Endodermal cell (in vitro differentiated cells): ENCODE results near the gene CD74. TPM values are rescaled to one million over a fixed set of nuclear protein-coding genes. Genes with fewer than 3 reads are reported as not detected.

ENCODE experiments used
- DNase-seq: peaks from one replicate; pipeline ENCODE4 v3.0.0-alpha.2; 2017
- H3K27ac ChIP-seq: 2 replicates; pipeline ENCODE4 v1.5.1; 2013; ENCODE audit warnings: mild to moderate bottlenecking, low read depth, low read length, moderate library complexity
- H3K27me3 ChIP-seq: 2 replicates; pipeline ENCODE4 v1.6.1; 2013; ENCODE audit warnings: mild to moderate bottlenecking, low read length, moderate library complexity; ENCODE audit not compliant: insufficient read depth, control insufficient read depth, poor library complexity, severe bottlenecking
- H3K36me3 ChIP-seq: 2 replicates; pipeline ENCODE4 v1.7.0; 2013; ENCODE audit warnings: mild to moderate bottlenecking, low read length, moderate library complexity; ENCODE audit not compliant: control insufficient read depth, insufficient read depth
- H3K4me1 ChIP-seq: one replicate; pipeline ENCODE4 v1.7.0; 2013; ENCODE audit warnings: low read length; ENCODE audit not compliant: control insufficient read depth, insufficient read depth
- H3K4me3 ChIP-seq: 2 replicates; pipeline ENCODE4 v1.5.1; 2013; ENCODE audit warnings: mild to moderate bottlenecking, low read length, moderate library complexity
- H3K9ac ChIP-seq: 2 replicates; pipeline ENCODE4 v1.6.1; 2013; ENCODE audit warnings: mild to moderate bottlenecking, low read length, moderate library complexity; ENCODE audit not compliant: poor library complexity, severe bottlenecking; ENCODE audit errors: extremely low read depth
- H3K9me3 ChIP-seq: 2 replicates; pipeline ENCODE4 v1.6.1; 2013; ENCODE audit warnings: mild to moderate bottlenecking, low read length, moderate library complexity; ENCODE audit not compliant: control insufficient read depth
- H3K27ac Mint-ChIP-seq: 2 replicates; pipeline ENCODE4 v1.8.0; 2020; ENCODE audit warnings: mixed read lengths
- H3K27me3 Mint-ChIP-seq: 2 replicates; pipeline ENCODE4 v1.8.0; 2021; ENCODE audit warnings: mild to moderate bottlenecking, mixed read lengths; ENCODE audit not compliant: insufficient read depth
- H3K36me3 Mint-ChIP-seq: 2 replicates; pipeline ENCODE4 v1.8.0; 2020; ENCODE audit warnings: low read depth, mixed read lengths
- H3K4me1 Mint-ChIP-seq: 2 replicates; pipeline ENCODE4 v1.8.0; 2020; ENCODE audit warnings: mixed read lengths
- H3K4me3 Mint-ChIP-seq: 2 replicates; pipeline ENCODE4 v1.8.0; 2020; ENCODE audit warnings: mild to moderate bottlenecking, moderate library complexity, mixed read lengths
- H3K9me3 Mint-ChIP-seq: 2 replicates; pipeline ENCODE4 v1.8.0; 2020; ENCODE audit warnings: mild to moderate bottlenecking, mixed read lengths
- WGBS, 2 experiments: methylation state at CpG; one replicate each; pipeline versions ENCODE4 v1.1.5 to v1.1.7; 2013; ENCODE audit warnings: missing lambda C conversion rate in 2 of 2, mixed read lengths in 1 of 2; ENCODE audit not compliant: insufficient coverage in 1 of 2, insufficient read length in 1 of 2; 5-methylcytosine and 5-hydroxymethylcytosine counted together
- total RNA-seq, 2 donors: library from RNA; stranded (reverse); fragmentation: NEBNext Ultra II Directional in 1 of 2; extraction: Animal tissue kit (Norgen Biotek cat#: 25700) in 1 of 2; gene quantifications; 2 replicates in 1 of 2; 3 replicates in 1 of 2; pipeline ENCODE4 v1.2.1, GENCODE V29; 2021
- TF ChIP-seq, protein P1 (sequence below): fragments of 200-600 bp; sonication (generic); conservative IDR thresholded peaks from 2 replicates; pipeline ENCODE4 v1.5.0; 2021; ENCODE audit warnings: antibody characterized with exemption, mild to moderate bottlenecking

The CD74 gene
- total RNA-seq, 2 donors from 2014 or later: 12.4 to 20.0 TPM

DNA sequence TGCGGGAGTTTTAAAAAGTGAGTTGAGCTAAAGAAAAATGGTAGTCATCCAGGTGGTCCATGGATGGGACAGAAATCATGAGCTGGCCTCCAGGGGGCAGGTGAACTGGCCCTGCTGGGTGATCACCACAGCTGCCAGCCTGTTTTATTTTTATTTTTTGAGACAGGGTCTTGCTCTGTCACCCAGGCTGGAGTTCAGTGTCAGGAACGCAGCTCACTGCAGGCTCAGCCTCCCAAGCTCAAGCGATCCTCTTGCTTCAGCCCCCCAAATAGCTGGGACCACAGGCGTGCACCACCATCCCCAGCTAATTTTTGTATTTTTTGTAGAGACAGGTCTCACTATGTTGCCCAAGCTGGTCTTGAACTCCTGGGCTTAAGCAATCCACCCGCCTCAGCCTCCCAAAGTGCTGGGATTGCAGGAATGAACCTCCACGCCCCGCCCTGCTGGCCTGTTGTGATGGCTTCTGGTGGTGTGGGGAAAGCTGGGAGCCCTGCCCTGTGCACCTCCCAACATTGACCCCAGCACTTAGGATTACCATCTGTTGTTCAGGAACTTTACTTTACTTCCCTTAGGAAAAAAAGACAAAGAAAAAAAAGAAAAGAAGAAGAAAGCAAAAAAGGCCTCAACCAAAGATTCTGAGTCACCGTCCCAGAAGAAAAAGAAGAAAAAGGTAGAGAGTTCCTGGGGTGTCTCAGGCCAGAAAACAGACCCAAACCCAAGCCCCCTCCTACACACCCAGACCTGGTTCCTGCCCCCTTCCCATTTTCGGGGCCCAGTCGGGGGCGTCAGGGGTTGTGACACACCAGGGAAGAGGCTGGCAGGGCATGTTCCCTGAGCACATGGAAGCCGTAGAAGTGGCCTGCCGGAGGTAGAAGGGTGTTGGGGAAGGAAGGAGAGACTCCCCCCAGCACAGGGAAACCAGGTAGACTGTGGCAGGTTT lies 14.7 kb downstream of the CD74 start:
- Histone ChIP-seq H3K36me3 (peaks cover 70% of the 10 kb centered on the region), H3K27ac (no peak overlapping the region), H3K9me3 (no peaks in the 10 kb centered on the region), H3K4me1 (no peaks in the 10 kb centered on the region), H3K9ac (no peak overlapping the region), H3K4me3 (no peak overlapping the region), H3K27me3 (no peaks in the 10 kb centered on the region)
- Mint-ChIP-seq H3K4me1 (no peaks in the 10 kb centered on the region), H3K4me3 (no peak overlapping the region), H3K9me3 (no peaks in the 10 kb centered on the region), H3K27me3 (no peaks in the 10 kb centered on the region), H3K36me3 (peaks cover 67% of the 10 kb centered on the region), H3K27ac (no peak overlapping the region)
- WGBS, 2 experiments: 92 to 98% methylated on average over 11 to 13 of the region's 13 CpGs
- DNase-seq: no peak
- TF ChIP-seq, protein P1, sequence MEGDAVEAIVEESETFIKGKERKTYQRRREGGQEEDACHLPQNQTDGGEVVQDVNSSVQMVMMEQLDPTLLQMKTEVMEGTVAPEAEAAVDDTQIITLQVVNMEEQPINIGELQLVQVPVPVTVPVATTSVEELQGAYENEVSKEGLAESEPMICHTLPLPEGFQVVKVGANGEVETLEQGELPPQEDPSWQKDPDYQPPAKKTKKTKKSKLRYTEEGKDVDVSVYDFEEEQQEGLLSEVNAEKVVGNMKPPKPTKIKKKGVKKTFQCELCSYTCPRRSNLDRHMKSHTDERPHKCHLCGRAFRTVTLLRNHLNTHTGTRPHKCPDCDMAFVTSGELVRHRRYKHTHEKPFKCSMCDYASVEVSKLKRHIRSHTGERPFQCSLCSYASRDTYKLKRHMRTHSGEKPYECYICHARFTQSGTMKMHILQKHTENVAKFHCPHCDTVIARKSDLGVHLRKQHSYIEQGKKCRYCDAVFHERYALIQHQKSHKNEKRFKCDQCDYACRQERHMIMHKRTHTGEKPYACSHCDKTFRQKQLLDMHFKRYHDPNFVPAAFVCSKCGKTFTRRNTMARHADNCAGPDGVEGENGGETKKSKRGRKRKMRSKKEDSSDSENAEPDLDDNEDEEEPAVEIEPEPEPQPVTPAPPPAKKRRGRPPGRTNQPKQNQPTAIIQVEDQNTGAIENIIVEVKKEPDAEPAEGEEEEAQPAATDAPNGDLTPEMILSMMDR: peak; percentile 59

DNA sequence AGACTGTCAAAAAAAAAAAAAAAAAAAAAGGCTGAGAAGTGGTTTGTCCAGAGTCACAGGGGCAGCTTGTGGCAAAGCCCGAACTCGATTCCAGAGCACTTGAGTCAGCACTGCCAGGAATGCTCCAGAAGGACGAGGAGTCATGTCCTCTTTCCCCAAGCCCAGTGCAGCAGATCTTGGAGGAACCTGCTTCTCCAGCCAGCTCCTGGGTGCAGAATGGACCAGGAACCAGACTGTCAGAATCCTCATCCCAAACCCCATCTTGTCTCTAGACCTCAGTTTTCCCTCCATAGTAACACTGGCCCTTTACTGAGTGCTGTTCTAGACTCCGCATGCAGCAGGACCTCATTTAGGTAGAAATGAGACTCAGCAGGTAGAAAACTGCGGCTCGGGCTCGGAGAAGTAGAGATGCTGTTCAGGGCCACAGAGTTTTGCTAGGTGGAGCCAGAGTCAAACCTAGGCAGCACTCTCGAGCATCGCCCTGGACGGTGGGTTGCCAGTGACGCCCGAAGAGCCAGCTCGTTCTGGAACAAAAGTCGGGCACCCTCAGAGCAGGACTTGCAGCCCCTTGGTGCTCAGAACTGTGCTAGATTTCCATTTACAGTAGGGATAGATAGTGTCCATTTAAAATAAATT lies 15.4 kb downstream of the CD74 start:
- H3K9me3 ChIP-seq: no peaks in the 10 kb centered on the region
- Mint-ChIP-seq H3K4me1 (no peaks in the 10 kb centered on the region), H3K36me3 (peaks cover 67% of the 10 kb centered on the region), H3K27me3 (no peaks in the 10 kb centered on the region), H3K9me3 (no peaks in the 10 kb centered on the region), H3K4me3 (no peak overlapping the region), H3K27ac (no peak overlapping the region)
- no peak for DNase-seq
- WGBS, 2 experiments: 95 to 96% methylated on average over 11 to 14 of the region's 14 CpGs
- H3K9ac ChIP-seq: no peak overlapping the region
- no peaks in the 10 kb centered on the region for H3K27me3 ChIP-seq
- no peak overlapping the region for H3K27ac ChIP-seq
- TF ChIP-seq, protein P1: no peak
- H3K4me3 ChIP-seq: no peak overlapping the region
- H3K36me3 ChIP-seq: peaks cover 76% of the 10 kb centered on the region
- no peaks in the 10 kb centered on the region for H3K4me1 ChIP-seq

DNA sequence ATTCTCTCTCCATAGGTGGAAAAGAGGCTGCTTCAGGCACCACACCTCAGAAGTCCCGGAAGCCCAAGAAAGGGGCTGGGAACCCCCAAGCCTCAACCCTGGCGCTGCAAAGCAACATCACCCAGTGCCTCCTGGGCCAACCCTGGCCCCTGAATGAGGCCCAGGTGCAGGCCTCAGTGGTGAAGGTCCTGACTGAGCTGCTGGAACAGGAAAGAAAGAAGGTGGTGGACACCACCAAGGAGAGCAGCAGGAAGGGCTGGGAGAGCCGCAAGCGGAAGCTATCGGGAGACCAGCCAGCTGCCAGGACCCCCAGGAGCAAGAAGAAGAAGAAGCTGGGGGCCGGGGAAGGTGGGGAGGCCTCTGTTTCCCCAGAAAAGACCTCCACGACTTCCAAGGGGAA lies 16.4 kb downstream of the CD74 start:
- no peaks in the 10 kb centered on the region for H3K27me3 Mint-ChIP-seq
- no peaks in the 10 kb centered on the region for H3K4me1 Mint-ChIP-seq
- Histone ChIP-seq H3K27ac (no peak overlapping the region), H3K9me3 (no peaks in the 10 kb centered on the region), H3K4me1 (no peaks in the 10 kb centered on the region), H3K9ac (no peak overlapping the region), H3K36me3 (peaks cover 86% of the 10 kb centered on the region), H3K27me3 (no peaks in the 10 kb centered on the region), H3K4me3 (no peak overlapping the region)
- TF ChIP-seq, protein P1: no peak
- H3K4me3 Mint-ChIP-seq: no peak overlapping the region
- no peak overlapping the region for H3K27ac Mint-ChIP-seq
- DNase-seq: no peak
- H3K36me3 Mint-ChIP-seq: peaks cover 75% of the 10 kb centered on the region
- H3K9me3 Mint-ChIP-seq: no peaks in the 10 kb centered on the region
- 95 to 96% methylated on average over 6 to 7 of the region's 7 CpGs for WGBS, 2 experiments
